Right ventricle myocardium inferior (tissue), 1 donor: Measurements from ENCODE around the gene RPS10. TPM values are rescaled to one million over a fixed set of nuclear protein-coding genes. Genes with fewer than 3 reads are reported as not detected.
"Not testable (repeated sequence)": the region's sequence is repeated elsewhere in the genome, so short reads cannot be mapped to it uniquely, and the experiment has no call there.

Experiments
- ATAC-seq: fragments of 200-7000 bp; cut with Tn5 transposase; one replicate; pipeline ENCODE4 v1.9.1; 2020; ENCODE audit warnings: mild to moderate bottlenecking, moderate library complexity
- DNase-seq: peaks from one replicate; pipeline ENCODE4 v3.0.0; 2021; ENCODE audit errors: missing footprints
- intact Hi-C: fragments of 100-400 bp; cut with DNase I; formaldehyde crosslinking; loops from one replicate; pipeline ENCODE4 v1.11.0; 2022
- total RNA-seq: library from RNA; stranded (reverse); fragmentation: NEBNext Ultra II Directional; extraction: Animal tissue kit (Norgen Biotek cat#: 25700); gene quantifications from one replicate; pipeline ENCODE4 v1.2.1, GENCODE V29; 2021
- donor health status: DM: no; HTN: yes; CAD: no; lungs with severe emphysema.

RPS10 gene
- total RNA-seq, 1 donor from 2014 or later: 718 TPM

DNA sequence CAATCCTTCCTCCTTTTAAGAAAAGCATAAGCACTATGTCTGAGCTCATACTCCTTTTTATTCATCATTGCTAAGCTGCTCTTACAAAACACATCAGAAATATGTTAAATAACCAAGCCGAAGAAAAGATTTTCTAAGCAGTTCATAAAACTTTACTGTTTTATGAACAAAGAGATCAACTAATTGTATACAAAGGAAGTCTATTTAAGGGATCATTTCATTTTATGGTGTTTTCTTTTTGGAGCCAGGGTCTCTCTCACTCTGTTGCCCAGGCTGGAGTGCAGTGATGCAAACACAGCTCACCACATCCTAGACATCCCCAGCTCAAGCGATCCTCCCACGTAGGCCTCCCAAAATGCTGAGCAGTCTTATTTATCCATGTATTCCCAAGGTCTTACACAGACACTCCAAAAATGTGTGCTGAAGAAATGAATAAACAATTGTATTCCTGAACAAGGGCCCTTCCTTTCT is 42.7 kb downstream of the RPS10 start:
- no peak for DNase-seq
- ATAC-seq: no peak
- intact Hi-C loops: no loop called here

DNA sequence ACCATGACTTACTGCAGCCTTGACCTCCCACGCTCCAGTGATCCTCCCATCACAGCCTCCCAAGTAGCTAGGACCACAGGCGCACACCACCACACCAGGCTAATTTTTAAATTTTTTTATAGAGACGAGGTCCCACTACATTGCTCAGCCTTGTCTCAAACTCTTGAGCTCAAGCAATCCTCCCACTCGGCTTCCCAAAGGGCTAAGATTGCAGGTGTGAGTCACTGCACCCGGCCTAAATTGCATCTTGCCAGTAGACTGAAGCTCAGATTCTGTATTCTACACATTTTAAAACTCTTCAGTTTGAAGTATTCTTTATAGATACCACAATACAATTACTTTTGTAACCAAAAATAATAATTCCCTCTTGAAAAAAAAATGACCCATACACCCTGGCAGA is 44.8 kb downstream of the RPS10 start:
- no peak for DNase-seq
- ATAC-seq: no peak
- intact Hi-C loops: no loop called here

DNA sequence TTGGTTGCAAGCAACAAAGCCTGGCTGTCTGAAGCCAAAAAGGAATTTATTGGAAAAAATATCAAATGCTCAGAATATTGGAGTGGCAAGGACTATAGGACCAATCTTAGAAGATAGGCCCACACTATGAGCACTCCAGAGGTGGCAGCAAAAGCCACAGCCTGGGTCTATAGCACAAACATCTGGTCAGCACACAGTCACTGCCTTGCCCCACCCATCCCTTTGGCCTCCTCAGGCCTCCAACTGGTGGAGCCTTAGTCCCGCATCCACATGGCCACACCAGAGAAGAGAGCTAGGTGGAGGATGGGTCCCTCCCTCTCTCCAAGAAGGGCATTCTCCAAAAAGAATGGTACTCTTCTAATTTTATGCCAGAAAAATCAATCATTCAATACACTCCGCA is 47.4 kb downstream of the RPS10 start:
- no peak for ATAC-seq
- intact Hi-C loops: no loop called here
- no peak for DNase-seq

DNA sequence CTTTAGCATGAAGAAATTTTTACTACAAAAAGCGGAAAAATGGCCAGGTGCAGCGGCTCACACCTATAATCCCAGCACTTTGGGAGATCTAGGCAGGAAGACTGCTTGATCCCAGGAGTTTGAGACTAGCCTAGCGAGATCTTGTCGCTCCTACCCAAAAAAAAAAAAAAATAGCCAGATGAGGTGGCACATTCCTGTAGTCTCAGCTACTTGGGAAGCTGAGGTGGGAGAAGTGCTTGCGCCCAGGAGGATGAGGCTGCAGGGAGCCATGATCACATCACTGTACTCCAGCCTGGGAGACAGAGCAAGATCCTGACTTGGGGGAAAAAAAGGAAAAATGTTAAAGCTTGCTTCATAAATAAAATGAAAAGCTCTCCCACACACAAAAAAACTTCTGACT is 47.9 kb downstream of the RPS10 start:
- intact Hi-C loops: no loop called here
- ATAC-seq (no peak), DNase-seq (no peak)

DNA sequence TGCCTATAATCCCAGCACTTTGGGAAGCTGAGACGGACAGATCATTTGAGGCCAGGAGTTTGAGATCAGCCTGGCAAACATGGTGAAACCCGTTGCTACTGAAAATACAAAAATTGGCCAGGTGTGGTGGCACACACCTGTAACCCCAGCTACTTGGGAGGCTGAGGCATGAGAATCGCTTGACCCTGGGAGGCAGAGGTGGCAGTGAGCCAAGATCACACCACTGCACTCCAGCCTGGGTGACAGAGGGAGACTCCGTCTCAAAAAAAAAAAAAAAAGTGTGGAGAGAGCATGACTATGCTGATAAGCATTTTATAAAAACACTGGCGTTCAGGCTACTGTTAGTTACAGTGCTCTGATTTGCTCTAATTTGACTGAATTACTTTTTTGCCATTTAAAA is 48.3 kb downstream of the RPS10 start:
- DNase-seq, intact Hi-C loops, ATAC-seq: not testable (repeated sequence)

DNA sequence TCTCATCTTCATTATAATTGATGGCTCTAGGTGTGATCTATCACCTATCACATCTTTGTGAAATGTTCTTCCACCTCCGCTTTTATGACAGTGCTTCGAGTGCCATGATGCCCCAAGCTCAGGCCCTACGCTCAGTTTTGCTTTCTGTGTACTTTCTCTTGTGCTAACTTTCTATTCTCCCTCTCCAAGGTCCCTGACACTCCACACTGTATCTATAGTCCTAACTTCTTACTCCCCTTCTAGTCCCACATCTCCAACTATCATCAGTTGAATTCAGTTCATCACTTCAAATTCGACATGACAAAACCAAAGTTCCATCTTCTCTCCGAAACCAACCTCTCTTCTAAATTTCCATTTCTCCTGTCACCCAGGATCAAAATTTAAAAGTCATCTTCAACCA is 50.0 kb downstream of the RPS10 start:
- ATAC-seq (no peak), DNase-seq (no peak)
- intact Hi-C loops: no loop called here

DNA sequence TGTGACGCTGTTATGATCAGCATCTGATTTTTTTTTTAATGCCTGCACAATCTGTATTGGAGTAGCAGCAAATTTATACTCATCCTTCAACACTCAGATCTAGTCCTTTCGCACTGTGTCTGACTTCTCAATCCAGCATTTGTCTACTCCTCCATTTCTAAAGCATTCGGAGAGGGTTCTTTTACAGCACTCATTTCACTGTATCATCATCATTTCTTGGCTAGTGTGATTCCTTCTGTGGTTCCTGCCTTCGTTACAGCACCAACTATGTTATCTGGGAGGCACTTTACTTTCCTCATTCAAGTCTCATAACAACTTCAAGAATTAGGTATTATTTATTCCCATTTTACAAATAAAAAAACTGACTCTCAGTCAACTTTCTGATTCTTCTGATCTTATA is 51.4 kb downstream of the RPS10 start:
- intact Hi-C loops: no loop called here
- ATAC-seq: no peak
- no peak for DNase-seq

DNA sequence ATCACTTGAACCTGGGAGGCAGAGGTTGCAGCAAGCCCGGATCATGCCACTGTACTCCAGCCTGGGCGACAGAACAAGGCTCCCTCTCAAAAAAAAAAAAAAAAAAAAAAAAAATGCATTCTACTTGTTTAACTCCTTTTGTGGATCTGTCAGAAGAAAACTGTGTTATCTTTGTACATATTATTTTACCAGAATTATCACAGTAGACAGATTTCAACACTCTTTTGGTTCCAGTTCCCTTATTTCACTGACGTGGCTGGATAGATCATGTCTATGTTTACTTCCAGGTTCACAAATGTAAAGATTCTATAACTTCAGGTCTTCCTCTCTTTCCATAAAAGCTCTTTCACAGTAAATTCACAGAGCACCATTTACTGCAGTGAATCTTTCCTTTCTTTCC is 51.8 kb downstream of the RPS10 start:
- intact Hi-C loops: no loop called here
- DNase-seq: no peak
- no peak for ATAC-seq

DNA sequence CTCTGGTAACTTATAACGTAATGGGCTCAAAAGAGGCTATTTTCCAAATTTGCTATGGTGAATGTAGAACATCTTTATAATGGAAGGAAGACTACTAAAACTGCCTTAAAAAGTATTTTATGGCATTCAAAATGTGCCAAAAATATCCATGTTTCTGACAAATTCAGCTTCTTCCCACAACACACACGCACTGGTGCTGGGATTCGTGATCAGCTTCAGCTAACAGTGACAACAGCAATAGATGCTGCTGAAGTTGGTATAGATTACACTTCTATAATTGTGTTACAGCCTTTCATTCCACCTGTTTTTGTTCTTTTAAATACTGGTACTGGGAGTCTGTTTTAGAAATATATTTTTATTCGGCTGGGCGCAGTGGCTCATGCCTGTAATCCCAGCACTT is 52.4 kb downstream of the RPS10 start:
- intact Hi-C loops: no loop called here
- DNase-seq (no peak), ATAC-seq (no peak)

DNA sequence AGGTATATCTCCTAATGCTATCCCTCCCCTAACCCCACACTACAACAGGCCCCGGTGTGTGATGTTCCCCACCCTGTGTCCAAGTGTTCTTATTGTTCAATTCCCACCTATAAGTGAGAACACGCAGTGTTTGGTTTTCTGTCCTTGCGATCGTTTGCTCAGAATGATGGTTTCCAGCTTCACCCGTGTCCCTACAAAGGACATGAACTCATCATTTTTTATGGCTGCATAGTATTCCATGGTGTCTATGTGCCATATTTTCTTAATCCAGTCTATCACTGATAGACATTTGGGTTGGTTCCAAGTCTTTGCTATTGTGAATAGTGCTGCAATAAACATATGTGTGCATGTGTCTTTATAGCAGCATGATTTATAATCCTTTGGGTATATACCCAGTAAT is 54.0 kb downstream of the RPS10 start:
- ATAC-seq, DNase-seq, intact Hi-C loops: not testable (repeated sequence)

DNA sequence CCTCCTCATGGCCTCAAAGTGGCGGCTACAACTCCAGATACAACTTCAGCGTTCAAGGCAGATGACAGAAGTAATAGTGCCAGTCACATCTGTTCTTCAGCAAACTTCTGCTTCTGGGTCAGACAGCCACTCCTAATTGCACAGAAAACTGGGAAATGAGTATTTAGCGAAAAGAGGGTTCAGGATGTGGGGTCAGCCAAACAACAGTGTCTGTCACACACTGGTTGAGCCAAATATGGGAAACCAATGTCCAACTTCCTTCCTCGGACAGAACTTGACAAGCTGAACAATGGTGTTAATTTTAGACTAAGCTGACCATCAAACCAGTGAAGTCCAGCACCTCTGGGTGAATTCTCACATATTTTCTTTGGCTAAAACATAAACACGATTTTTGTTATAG is 55.5 kb downstream of the RPS10 start:
- ATAC-seq: peak; percentile 68
- no peak for DNase-seq
- intact Hi-C loops: no loop called here

DNA sequence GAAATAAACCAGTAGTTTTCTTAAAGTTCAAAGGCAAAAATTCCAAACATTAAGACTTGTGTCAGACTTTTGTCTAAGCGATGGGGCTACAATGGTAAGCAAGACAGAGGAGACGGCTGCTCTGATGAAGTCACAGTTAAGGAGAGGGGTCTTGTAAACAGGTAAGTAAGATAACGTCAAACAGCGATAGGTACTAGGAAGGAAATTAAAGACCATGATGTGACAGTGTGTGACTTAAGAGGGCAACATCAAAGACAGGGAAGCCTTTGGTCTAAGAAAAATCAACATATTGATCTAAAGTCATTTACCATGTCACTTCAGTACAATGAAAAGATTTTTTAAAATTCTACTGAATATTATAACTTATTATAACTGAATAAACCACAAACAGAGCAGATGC is 56.5 kb downstream of the RPS10 start:
- no peak for ATAC-seq
- no peak for DNase-seq
- intact Hi-C loops: loop anchor here (5.0 kb wide), 1 partner anchor 42 kb away; no protein-coding TSS in a partner anchor

Other genes with a start within 250 kb of the RPS10 start
- gene HMGA1, start 189.2 kb downstream of the RPS10 start, total RNA-seq: 44.4 TPM
- 20.7 TPM for gene SMIM29, start 177.1 kb downstream of the RPS10 start, total RNA-seq
- gene NUDT3, start 33.4 kb downstream of the RPS10 start, total RNA-seq: 47.6 TPM
- gene PACSIN1, start 40.0 kb upstream of the RPS10 start, total RNA-seq: 10.8 TPM
- gene SPDEF, start 130.3 kb upstream of the RPS10 start, total RNA-seq: not detected